ENCODE measurements around the gene LRRC31. TPM values are rescaled to one million over a fixed set of nuclear protein-coding genes. Genes with fewer than 3 reads are reported as not detected.

Gene LRRC31
- total RNA-seq, 4 donors from 2014 or later: 18.0 to 67.6 (median 44.0) TPM

DNA sequence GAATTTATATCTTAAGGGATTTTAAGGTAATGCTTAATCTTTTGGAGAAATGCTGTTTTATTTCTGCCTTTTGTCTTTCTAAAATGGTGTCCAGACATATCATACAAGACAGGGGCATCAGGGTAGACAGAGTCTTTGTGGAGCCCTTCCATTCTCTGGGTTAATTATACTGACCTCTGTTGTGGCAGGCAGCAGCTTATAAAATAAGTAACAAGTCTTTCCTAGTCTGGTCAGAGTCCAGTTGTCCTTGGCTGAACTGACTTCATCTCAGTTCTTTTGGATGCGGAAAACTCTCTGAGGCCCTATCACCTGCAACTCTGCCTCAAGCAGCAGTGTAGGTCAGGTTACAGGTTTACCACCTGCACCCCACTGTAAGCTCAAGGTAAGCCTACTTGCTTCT, 77.4 kb downstream of the LRRC31 start:
- Histone ChIP-seq H3K4me1 (no peaks in the 10 kb centered on the region), H3K27ac (no peak overlapping the region), H3K27me3 (no peaks in the 10 kb centered on the region), H3K9me3 (no peaks in the 10 kb centered on the region), H3K4me3 (no peak overlapping the region), H3K36me3 (peaks cover 0 to 14% (median 6%) of the 10 kb centered on the region in 4 donors)
- in situ Hi-C loops (cut with MboI; ENCODE audit: low pct_ligation_motif_present in 1 of 4, low pct_unique_long_range_greater_than_20kb in 1 of 4, low sequenced_read_pairs in 3 of 4) (no loop called here), intact Hi-C loops (cut with DNase I; ENCODE audit: low total_unique reads) (no loop called here)
- TF ChIP-seq POLR2AphosphoS5 (IDR thresholded peaks at IDR 0.05) (no peak), POLR2A (IDR thresholded peaks at IDR 0.05) (no peak), EP300 (IDR thresholded peaks at IDR 0.05; ENCODE audit: low read depth) (no peak)
- TF ChIP-seq, protein P1, sequence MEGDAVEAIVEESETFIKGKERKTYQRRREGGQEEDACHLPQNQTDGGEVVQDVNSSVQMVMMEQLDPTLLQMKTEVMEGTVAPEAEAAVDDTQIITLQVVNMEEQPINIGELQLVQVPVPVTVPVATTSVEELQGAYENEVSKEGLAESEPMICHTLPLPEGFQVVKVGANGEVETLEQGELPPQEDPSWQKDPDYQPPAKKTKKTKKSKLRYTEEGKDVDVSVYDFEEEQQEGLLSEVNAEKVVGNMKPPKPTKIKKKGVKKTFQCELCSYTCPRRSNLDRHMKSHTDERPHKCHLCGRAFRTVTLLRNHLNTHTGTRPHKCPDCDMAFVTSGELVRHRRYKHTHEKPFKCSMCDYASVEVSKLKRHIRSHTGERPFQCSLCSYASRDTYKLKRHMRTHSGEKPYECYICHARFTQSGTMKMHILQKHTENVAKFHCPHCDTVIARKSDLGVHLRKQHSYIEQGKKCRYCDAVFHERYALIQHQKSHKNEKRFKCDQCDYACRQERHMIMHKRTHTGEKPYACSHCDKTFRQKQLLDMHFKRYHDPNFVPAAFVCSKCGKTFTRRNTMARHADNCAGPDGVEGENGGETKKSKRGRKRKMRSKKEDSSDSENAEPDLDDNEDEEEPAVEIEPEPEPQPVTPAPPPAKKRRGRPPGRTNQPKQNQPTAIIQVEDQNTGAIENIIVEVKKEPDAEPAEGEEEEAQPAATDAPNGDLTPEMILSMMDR (IDR thresholded peaks at IDR 0.05): no peak
- 100% methylated on average over 1 of the region's 1 CpG; no CpG with 5 or more reads in 1 of the 2 donors for WGBS, 2 donors (ENCODE audit: low coverage in 1 of 2)
- DNase-seq: no peak

DNA sequence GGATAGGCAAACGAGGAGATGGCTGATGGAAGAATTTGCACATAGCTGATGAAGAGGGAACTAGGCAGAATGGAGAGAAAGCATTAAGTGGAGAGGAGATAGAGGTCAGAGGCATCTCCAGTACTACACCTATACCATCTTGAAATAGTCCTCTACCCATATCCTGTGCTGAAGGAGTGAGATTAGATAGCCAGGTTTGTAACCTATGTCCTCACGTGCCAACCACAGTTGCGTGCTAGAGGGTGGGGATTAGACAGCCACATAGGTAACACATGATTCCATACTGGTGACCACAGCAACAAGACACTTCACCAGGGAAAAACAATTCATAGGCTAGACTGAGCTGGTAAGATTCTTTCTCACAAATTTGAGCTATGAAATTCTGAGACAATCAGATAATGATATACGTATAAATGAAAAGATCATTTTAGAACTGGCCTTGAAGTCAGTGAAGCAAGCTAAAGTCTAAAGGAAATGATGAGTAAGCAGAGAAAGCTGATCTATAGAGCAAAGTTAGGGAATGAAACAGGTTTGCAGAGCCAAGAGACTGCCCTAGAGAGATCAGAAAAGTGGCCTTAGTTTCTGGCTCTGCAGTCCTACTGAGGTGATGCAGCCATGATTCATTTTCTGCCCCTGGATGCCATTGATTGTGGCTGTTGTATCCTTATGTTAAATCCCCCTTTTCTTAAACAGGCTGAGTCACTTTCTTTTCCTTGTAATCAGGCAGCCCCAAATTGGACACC, 78.9 kb downstream of the LRRC31 start:
- H3K36me3 ChIP-seq: peaks cover 0 to 29% (median 11%) of the 10 kb centered on the region in 4 donors
- TF ChIP-seq POLR2A (IDR thresholded peaks at IDR 0.05) (no peak), POLR2AphosphoS5 (IDR thresholded peaks at IDR 0.05) (no peak), EP300 (IDR thresholded peaks at IDR 0.05; ENCODE audit: low read depth) (no peak)
- TF ChIP-seq, protein P1 (IDR thresholded peaks at IDR 0.05): no peak
- 78 to 92% methylated on average over 1 to 4 of the region's 4 CpGs for WGBS, 2 donors (ENCODE audit: low coverage in 1 of 2)
- no peak overlapping the region for H3K4me3 ChIP-seq
- H3K9me3 ChIP-seq: no peaks in the 10 kb centered on the region
- H3K4me1 ChIP-seq: no peaks in the 10 kb centered on the region
- in situ Hi-C loops (cut with MboI; ENCODE audit: low pct_ligation_motif_present in 1 of 4, low pct_unique_long_range_greater_than_20kb in 1 of 4, low sequenced_read_pairs in 3 of 4): no loop called here
- intact Hi-C loops (cut with DNase I; ENCODE audit: low total_unique reads): no loop called here
- no peaks in the 10 kb centered on the region for H3K27me3 ChIP-seq
- H3K27ac ChIP-seq: no peak overlapping the region
- no peak for DNase-seq

DNA sequence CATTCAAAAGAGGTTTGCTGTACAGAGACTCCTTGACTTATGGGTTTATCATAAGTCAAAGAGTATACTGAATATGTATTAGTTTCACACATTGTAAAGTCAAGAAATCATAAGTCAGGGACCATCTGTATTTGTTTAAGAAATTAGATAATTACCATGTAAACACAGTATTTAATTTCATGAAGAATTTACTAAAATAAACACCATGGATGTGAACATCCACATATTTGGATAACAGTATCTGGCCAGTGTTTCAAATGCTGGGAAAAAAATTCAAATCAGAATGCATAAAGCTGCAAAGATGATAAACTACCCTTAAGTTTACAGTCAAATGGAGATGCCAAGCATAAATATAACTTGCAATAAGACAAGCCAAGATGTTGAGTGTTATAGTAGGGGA, 79.5 kb downstream of the LRRC31 start:
- Histone ChIP-seq H3K27ac (no peak overlapping the region), H3K4me1 (no peaks in the 10 kb centered on the region), H3K9me3 (no peaks in the 10 kb centered on the region), H3K36me3 (peaks cover 0 to 36% (median 14%) of the 10 kb centered on the region in 4 donors), H3K4me3 (no peak overlapping the region), H3K27me3 (no peaks in the 10 kb centered on the region)
- intact Hi-C loops (cut with DNase I; ENCODE audit: low total_unique reads): no loop called here
- in situ Hi-C loops (cut with MboI; ENCODE audit: low pct_ligation_motif_present in 1 of 4, low pct_unique_long_range_greater_than_20kb in 1 of 4, low sequenced_read_pairs in 3 of 4): no loop called here
- DNase-seq: no peak
- no peak for TF ChIP-seq POLR2A (IDR thresholded peaks at IDR 0.05)
- no peak for TF ChIP-seq POLR2AphosphoS5 (IDR thresholded peaks at IDR 0.05)
- TF ChIP-seq, protein P1 (IDR thresholded peaks at IDR 0.05): no peak
- no peak for TF ChIP-seq EP300 (IDR thresholded peaks at IDR 0.05; ENCODE audit: low read depth)

Other genes with a start within 250 kb of the LRRC31 start
- 10 to 100 TPM; 57.2 to 85.1 (median 80.7) TPM for gene MECOM, start 206.2 kb downstream of the LRRC31 start, total RNA-seq
- gene TERC, start 104.9 kb downstream of the LRRC31 start, total RNA-seq: 100 to 1,000 TPM; 221 to 276 (median 247) TPM
- gene ACTRT3, start 100.4 kb downstream of the LRRC31 start, total RNA-seq: 1 to 10 TPM in 1 of 4 donors, under 1 TPM in 1, not detected in 2; 0.96 to 2.1 TPM
- 10 to 100 TPM in 3 of 4 donors, 1 to 10 TPM in 1; 7.0 to 27.3 (median 18.1) TPM for gene MYNN, start 96.5 kb downstream of the LRRC31 start, total RNA-seq
- gene LRRIQ4, start 57.1 kb downstream of the LRRC31 start, total RNA-seq: not detected
- gene LRRC34, start 57.0 kb downstream of the LRRC31 start, total RNA-seq: 1 to 10 TPM in 2 of 4 donors, not detected in 2; 1.3 to 1.9 TPM
- gene SAMD7, start 41.6 kb upstream of the LRRC31 start, total RNA-seq: not detected
- gene SEC62, start 96.9 kb upstream of the LRRC31 start, total RNA-seq: 10 to 100 TPM; 18.7 to 48.7 (median 30.0) TPM
- 100 to 1,000 TPM in 3 of 4 donors, 10 to 100 TPM in 1; 93.5 to 195 (median 139) TPM for gene GPR160, start 168.1 kb upstream of the LRRC31 start, total RNA-seq